PC-3 (cell line): ENCODE results near the gene TERB2. TPM values are rescaled to one million over a fixed set of nuclear protein-coding genes. Genes with fewer than 3 reads are reported as not detected.
"Not testable (repeated sequence)": the region's sequence is repeated elsewhere in the genome, so short reads cannot be mapped to it uniquely, and the experiment has no call there.

Source experiments
- ATAC-seq: fragments of 200-7000 bp; cut with Tn5 transposase; 2 replicates; pipeline ENCODE4 v1.9.1; 2020; ENCODE audit warnings: mild to moderate bottlenecking, moderate library complexity
- Bru-seq: library from RNA; stranded (reverse); fragments of 400-500 nt; gene quantifications from one replicate; lab custom pipeline; 2021; lab: Mats Ljungman, UMichigan
- BruChase-seq, 2 experiments: library from RNA; stranded (reverse); fragments of 400-500 nt; gene quantifications; one replicate each; lab custom pipeline; 2021; lab: Mats Ljungman, UMichigan
- BruUV-seq: library from RNA; stranded (reverse); fragments of 400-500 nt; replicated peaks from 2 replicates; lab custom pipeline; 2021; lab: Mats Ljungman, UMichigan
- CTCF ChIA-PET: fragments of 300-600 bp; sonication (Branson Sonifier 250); formaldehyde crosslinking; loops from one replicate; lab custom pipeline; 2022; ENCODE audit warnings: antibody characterized with exemption; lab: Charles Lee
- POLR2A ChIA-PET: fragments of 300-600 bp; sonication (Branson Sonifier 250); formaldehyde crosslinking; loops from one replicate; lab custom pipeline; 2022; ENCODE audit warnings: antibody characterized with exemption; ENCODE audit not compliant: unreplicated experiment; lab: Charles Lee
- DNase-seq: peaks from one replicate; pipeline ENCODE4 v3.0.0-alpha.2; 2015
- H2AFZ ChIP-seq: fragments of 300-600 bp; sonication (generic); 2 replicates; pipeline ENCODE4 v1.6.0; 2016; ENCODE audit warnings: antibody characterized with exemption, low read length
- H3F3A ChIP-seq: fragments of 300-600 bp; sonication (generic); one replicate; pipeline ENCODE4 v1.6.0; 2017; ENCODE audit warnings: antibody characterized with exemption, low read length, control low read depth, mild to moderate bottlenecking; ENCODE audit not compliant: unreplicated experiment
- H3K27ac ChIP-seq: fragments of 300-600 bp; sonication (generic); 2 replicates; pipeline ENCODE4 v1.5.1; 2016; ENCODE audit warnings: mild to moderate bottlenecking, low read length
- H3K27me3 ChIP-seq: fragments of 300-600 bp; sonication (generic); 2 replicates; pipeline ENCODE4 v1.6.1; 2016; ENCODE audit warnings: low read length, mixed read lengths
- H3K36me3 ChIP-seq: fragments of 300-600 bp; sonication (generic); 2 replicates; pipeline ENCODE4 v1.6.1; 2016; ENCODE audit warnings: low read depth, mixed run types, low read length, mixed read lengths
- H3K4me1 ChIP-seq: fragments of 300-600 bp; sonication (generic); 2 replicates; pipeline ENCODE4 v1.5.1; 2016; ENCODE audit warnings: low read length; ENCODE audit not compliant: insufficient read depth
- H3K4me2 ChIP-seq: fragments of 300-600 bp; sonication (generic); 2 replicates; pipeline ENCODE4 v1.6.0; 2016; ENCODE audit warnings: low read length
- H3K4me3 ChIP-seq: fragments of 300-600 bp; sonication (generic); 2 replicates; pipeline ENCODE4 v1.5.1; 2016; ENCODE audit warnings: mild to moderate bottlenecking, low read length, mixed read lengths
- H3K79me2 ChIP-seq: fragments of 300-600 bp; sonication (generic); 2 replicates; pipeline ENCODE4 v1.6.1; 2017; ENCODE audit warnings: low read length, mixed read lengths
- H3K9ac ChIP-seq: fragments of 300-600 bp; sonication (generic); 2 replicates; pipeline ENCODE4 v1.6.0; 2016; ENCODE audit warnings: mild to moderate bottlenecking, low read length
- H3K9me2 ChIP-seq: fragments of 300-600 bp; sonication (generic); replicated peaks from 2 replicates; pipeline ENCODE4 v1.6.1; 2016; ENCODE audit warnings: mixed run types, low read length, mixed read lengths
- H3K9me3 ChIP-seq: fragments of 300-600 bp; sonication (generic); 2 replicates; pipeline ENCODE4 v1.6.1; 2016; ENCODE audit warnings: low read length, mixed read lengths
- H4K20me1 ChIP-seq: fragments of 300-600 bp; sonication (generic); 2 replicates; pipeline ENCODE4 v1.6.1; 2016; ENCODE audit warnings: low read length, mixed read lengths
- CTCF ChIP-seq: fragments of 300-600 bp; sonication (generic); conservative IDR thresholded peaks from 2 replicates; pipeline ENCODE4 v1.5.1; 2017; ENCODE audit warnings: antibody characterized with exemption, low read depth, mild to moderate bottlenecking, low read length
- EZH2 ChIP-seq: fragments of 300-600 bp; sonication (generic); IDR thresholded peaks from one replicate; pipeline ENCODE4 v1.6.1; 2017; ENCODE audit warnings: antibody characterized with exemption, mild to moderate bottlenecking, low read length; ENCODE audit not compliant: unreplicated experiment
- EZH2phosphoT487 ChIP-seq: fragments of 300-600 bp; sonication (generic); IDR thresholded peaks from 2 replicates; pipeline ENCODE4 v1.6.1; 2018; ENCODE audit warnings: mild to moderate bottlenecking, antibody characterized with exemption, low read length, borderline replicate concordance
- intact Hi-C: fragments of 100-400 bp; cut with micrococcal nuclease; formaldehyde crosslinking; loops from 2 replicates; pipeline ENCODE4 v1.9.0; 2023
- long read RNA-seq: library from polyadenylated mRNA; unstranded; transcript quantifications from one replicate; pipeline ENCODE4 v2.0.0, GENCODE V29; 2021; ENCODE audit not compliant: unreplicated experiment
- total RNA-seq: library from RNA; depleted of rRNA; stranded (reverse); fragments of >200 nt; gene quantifications from 2 replicates; pipeline ENCODE4 v1.2.3, GENCODE V29; 2014; rRNA removed

The TERB2 gene
- total RNA-seq: not detected in 2 replicates
- Bru-seq, nascent RNA: not detected
- BruChase-seq, experiment 1, labeled RNA remaining after a 6-hour chase: not detected
- BruChase-seq, experiment 2, labeled RNA remaining after a 2-hour chase: not detected
- long read RNA-seq: 0 reads

GRCh38 chr15:44956388-44956787 is at the start of gene TERB2:
Gene TERB2, plus strand, starts transcription at chr15:44956687. Its CDS starts 32 bp downstream, at chr15:44956719.
- no peak for ATAC-seq
- no peaks in the 10 kb centered on the region for H3K9me2 ChIP-seq
- no peak for TF ChIP-seq EZH2phosphoT487
- TF ChIP-seq EZH2: no peak
- no peak for TF ChIP-seq CTCF
- H3K9me3 ChIP-seq: no peaks in the 10 kb centered on the region
- H3K36me3 ChIP-seq: no peaks in the 10 kb centered on the region
- ChIA-PET CTCF (no interaction called here), POLR2A (no interaction called here)
- DNase-seq: no peak
- H3K4me3 ChIP-seq: no peak within 1 kb of the TSS
- H3K9ac ChIP-seq: no peak within 1 kb of the TSS
- no peak within 1 kb of the TSS for H2AFZ ChIP-seq
- intact Hi-C loops: no loop called here
- 0 out of 2 replicates have a peak, but pooled peaks cover 6% of the 10 kb centered on the region for H3K27me3 ChIP-seq
- H3K4me1 ChIP-seq: no peaks in the 10 kb centered on the region
- H3K4me2 ChIP-seq: no peak within 1 kb of the TSS
- no peak within 1 kb of the TSS for H3K27ac ChIP-seq
- BruUV-seq: no TSS peak
- H3F3A ChIP-seq: no peaks in the 10 kb centered on the region
- no peaks in the 10 kb centered on the region for H3K79me2 ChIP-seq
- H4K20me1 ChIP-seq: no peaks in the 10 kb centered on the region

- no peak overlapping the region for H2AFZ ChIP-seq
- DNase-seq (no peak), ATAC-seq (no peak)
- H4K20me1 ChIP-seq: no peaks in the 10 kb centered on the region
- no peak overlapping the region for H3K4me2 ChIP-seq
- ChIA-PET POLR2A (no interaction called here), CTCF (no interaction called here)
- H3K9me3 ChIP-seq: no peaks in the 10 kb centered on the region
- no peak overlapping the region for H3K4me3 ChIP-seq
- intact Hi-C loops: no loop called here
- TF ChIP-seq EZH2 (no peak), CTCF (no peak), EZH2phosphoT487 (no peak)
- no peaks in the 10 kb centered on the region for H3K9me2 ChIP-seq
- H3F3A ChIP-seq: no peaks in the 10 kb centered on the region
- H3K4me1 ChIP-seq: no peaks in the 10 kb centered on the region
- BruUV-seq: no TSS peak
- peaks cover 5% of the 10 kb centered on the region; the same call in 1 of the 2 replicates for H3K27me3 ChIP-seq
- H3K9ac ChIP-seq: no peak overlapping the region
- H3K27ac ChIP-seq: no peak overlapping the region
- H3K36me3 ChIP-seq: no peaks in the 10 kb centered on the region
- H3K79me2 ChIP-seq: no peaks in the 10 kb centered on the region
These were observed 47.1 kb upstream of the TERB2 start for GRCh38 chr15:44909423-44909822.

GRCh38 chr15:44910981-44911625 is 45.4 kb upstream of the TERB2 start:
- H3K79me2 ChIP-seq: no peaks in the 10 kb centered on the region
- no peaks in the 10 kb centered on the region for H3K9me3 ChIP-seq
- no peak overlapping the region for H3K27ac ChIP-seq
- H3K4me2 ChIP-seq: no peak overlapping the region
- no peak overlapping the region for H2AFZ ChIP-seq
- ChIA-PET CTCF (no interaction called here), POLR2A (no interaction called here)
- no TSS peak for BruUV-seq
- H3K9ac ChIP-seq: no peak overlapping the region
- H3F3A ChIP-seq: no peaks in the 10 kb centered on the region
- no peaks in the 10 kb centered on the region for H4K20me1 ChIP-seq
- TF ChIP-seq CTCF: no peak
- no peak for TF ChIP-seq EZH2phosphoT487
- no peak for TF ChIP-seq EZH2
- no peaks in the 10 kb centered on the region for H3K9me2 ChIP-seq
- H3K4me1 ChIP-seq: no peaks in the 10 kb centered on the region
- intact Hi-C loops: no loop called here
- no peak overlapping the region for H3K4me3 ChIP-seq
- DNase-seq (no peak), ATAC-seq (no peak)
- H3K36me3 ChIP-seq: no peaks in the 10 kb centered on the region
- H3K27me3 ChIP-seq: peaks cover 10% of the 10 kb centered on the region; the same call in 1 of the 2 replicates

- H3K4me1 ChIP-seq, H3K4me3 ChIP-seq, H3K36me3 ChIP-seq, POLR2A ChIA-PET, H4K20me1 ChIP-seq, H3K9me2 ChIP-seq, H3K4me2 ChIP-seq, BruUV-seq, H3K27ac ChIP-seq, DNase-seq, H3K9ac ChIP-seq, H3F3A ChIP-seq, H3K79me2 ChIP-seq, ATAC-seq, intact Hi-C loops, H2AFZ ChIP-seq, CTCF ChIA-PET, H3K9me3 ChIP-seq: not testable (repeated sequence)
- peaks cover 11% of the 10 kb centered on the region; the same call in 1 of the 2 replicates for H3K27me3 ChIP-seq
These were observed 44.3 kb upstream of the TERB2 start for GRCh38 chr15:44912186-44912585.
